GM19023 (cell line): Measurements from ENCODE around the gene MCRIP2.

Experiments used
- ATAC-seq: cut with Tn5 transposase; IDR thresholded peaks from one replicate; pipeline ENCODE4 v1.9.1; 2021; ENCODE audit warnings: mild to moderate bottlenecking, moderate library complexity; ENCODE audit not compliant: unreplicated experiment

MCRIP2 gene

GRCh38 chr16:694187-694862 is 52.7 kb downstream of the MCRIP2 start:
- no peak for ATAC-seq

GRCh38 chr16:694863-695354 is 53.3 kb downstream of the MCRIP2 start:
- ATAC-seq, result no peak

GRCh38 chr16:695355-696089 is 53.9 kb downstream of the MCRIP2 start:
- no peak for ATAC-seq
